Osteoblast (primary cell): ENCODE results near the gene TBRG4. TPM values are rescaled to one million over a fixed set of nuclear protein-coding genes. Genes with fewer than 3 reads are reported as not detected.

Experiments
- DNase-seq: peaks from one replicate; pipeline ENCODE4 v3.0.0; 2011; ENCODE audit warnings: low spot score, mixed read lengths; ENCODE audit not compliant: insufficient read length; ENCODE audit errors: missing footprints
- H2AFZ ChIP-seq: 2 replicates; pipeline ENCODE4 v1.6.0; 2011; ENCODE audit warnings: mild to moderate bottlenecking, low read length
- H3K27ac ChIP-seq: 2 replicates; pipeline ENCODE4 v1.5.1; 2011; ENCODE audit warnings: mild to moderate bottlenecking, low read depth, low read length, moderate library complexity
- H3K27me3 ChIP-seq: 2 replicates; pipeline ENCODE4 v1.6.0; 2012; ENCODE audit warnings: mild to moderate bottlenecking, control low read depth, inconsistent platforms, low read length, moderate library complexity; ENCODE audit not compliant: insufficient read depth
- H3K36me3 ChIP-seq: 2 replicates; pipeline ENCODE4 v1.5.1; 2011; ENCODE audit warnings: mild to moderate bottlenecking, low read length, control low read depth, moderate library complexity; ENCODE audit not compliant: insufficient read depth
- H3K4me1 ChIP-seq: 2 replicates; pipeline ENCODE4 v1.5.1; 2011; ENCODE audit warnings: mild to moderate bottlenecking, low read length, control low read depth, moderate library complexity; ENCODE audit not compliant: insufficient read depth
- H3K4me2 ChIP-seq: 2 replicates; pipeline ENCODE4 v1.6.0; 2011; ENCODE audit warnings: mild to moderate bottlenecking, low read length; ENCODE audit not compliant: insufficient read depth
- H3K4me3 ChIP-seq: fragments of 200-600 bp; sonication (generic); 3 replicates; pipeline ENCODE4 v1.5.1; 2012; ENCODE audit warnings: mild to moderate bottlenecking, low read length, inconsistent platforms; ENCODE audit not compliant: insufficient read depth
- H3K79me2 ChIP-seq: 2 replicates; pipeline ENCODE4 v1.6.0; 2012; ENCODE audit warnings: mild to moderate bottlenecking, low read length, control low read depth, inconsistent platforms; ENCODE audit not compliant: insufficient read depth
- H3K9me3 ChIP-seq: 2 replicates; pipeline ENCODE4 v1.5.1; 2011; ENCODE audit warnings: low read depth, low read length, control low read depth
- H4K20me1 ChIP-seq: 2 replicates; pipeline ENCODE4 v1.6.0; 2012; ENCODE audit warnings: mild to moderate bottlenecking, low read length, control low read depth; ENCODE audit not compliant: insufficient read depth
- CTCF ChIP-seq: IDR thresholded peaks from 2 replicates; pipeline ENCODE4 v1.5.1; 2011; ENCODE audit warnings: mild to moderate bottlenecking, low read depth, low read length, moderate library complexity; ENCODE audit errors: extremely low read depth
- total RNA-seq: library from RNA; depleted of rRNA; stranded (reverse); fragments of >200 nt; gene quantifications from 2 replicates; pipeline ENCODE4 v1.2.3, GENCODE V29; 2012

TBRG4 gene
- total RNA-seq, 1 donor: 43.1 TPM

GRCh38 chr7:45126201-45126600, 14.7 kb upstream of the TBRG4 start:
- Histone ChIP-seq H3K27me3 (no peaks in the 10 kb centered on the region), H4K20me1 (no peaks in the 10 kb centered on the region), H3K79me2 (no peaks in the 10 kb centered on the region), H2AFZ (no peak overlapping the region), H3K27ac (no peak overlapping the region), H3K4me3 (no peak overlapping the region), H3K4me2 (no peak overlapping the region), H3K36me3 (no peaks in the 10 kb centered on the region), H3K4me1 (no peaks in the 10 kb centered on the region), H3K9me3 (no peaks in the 10 kb centered on the region)
- no peak for TF ChIP-seq CTCF
- no peak for DNase-seq

GRCh38 chr7:45125193-45125904, 13.9 kb upstream of the TBRG4 start:
- Histone ChIP-seq H3K36me3 (no peaks in the 10 kb centered on the region), H3K4me2 (no peak overlapping the region), H4K20me1 (no peaks in the 10 kb centered on the region), H3K79me2 (no peaks in the 10 kb centered on the region), H3K4me1 (no peaks in the 10 kb centered on the region), H3K27ac (no peak overlapping the region), H3K4me3 (no peak overlapping the region), H2AFZ (no peak overlapping the region), H3K9me3 (no peaks in the 10 kb centered on the region), H3K27me3 (no peaks in the 10 kb centered on the region)
- TF ChIP-seq CTCF: no peak
- DNase-seq: no peak

- H3K4me2 ChIP-seq: no peak overlapping the region
- H3K36me3 ChIP-seq: no peaks in the 10 kb centered on the region
- H3K4me3 ChIP-seq: no peak overlapping the region
- H3K79me2 ChIP-seq: no peaks in the 10 kb centered on the region
- no peaks in the 10 kb centered on the region for H4K20me1 ChIP-seq
- DNase-seq: no peak
- H3K4me1 ChIP-seq: no peaks in the 10 kb centered on the region
- H3K27me3 ChIP-seq: no peaks in the 10 kb centered on the region
- no peak overlapping the region for H3K27ac ChIP-seq
- no peaks in the 10 kb centered on the region for H3K9me3 ChIP-seq
- H2AFZ ChIP-seq: no peak overlapping the region
- TF ChIP-seq CTCF: no peak
Observed at GRCh38 chr7:45123913-45124710, 12.6 kb upstream of the TBRG4 start.
